Transverse colon (tissue), 3 donors: ENCODE results near the gene TCL1B.

Experiments used
- CTCF ChIP-seq, 5 experiments: fragments of 200-600 bp in 3 of 5; fragments of 450-650 bp in 2 of 5; sonication (generic) in 3 of 5; IDR thresholded peaks; 1 replicate in 2 of 5; 2 replicates in 3 of 5; pipeline ENCODE4 v1.5.1; 2016 to 2017; ENCODE audit warnings: antibody characterized with exemption in 5 of 5, inconsistent platforms in 3 of 5, mild to moderate bottlenecking in 2 of 5, moderate library complexity in 1 of 5
- EP300 ChIP-seq: sonication (generic); formaldehyde crosslinking; IDR thresholded peaks from one replicate; pipeline ENCODE4 v1.6.1; 2017; ENCODE audit warnings: antibody characterized with exemption, low read depth
- POLR2A ChIP-seq: fragments of 450-650 bp; IDR thresholded peaks from one replicate; pipeline ENCODE4 v1.6.1; 2016; ENCODE audit warnings: antibody characterized with exemption, mild to moderate bottlenecking, moderate library complexity

GRCh38 chr14:95692109-95692508 is 5.9 kb downstream of the TCL1B start:
- TF ChIP-seq POLR2A (no peak), CTCF (IDR thresholded peaks at IDR 0.05) (no peak), EP300 (no peak)
